Measurements from ENCODE around the gene AMFR.
A peak's percentile ranks its signal among the peaks of the same experiment; 100 is the strongest.

AMFR gene

DNA sequence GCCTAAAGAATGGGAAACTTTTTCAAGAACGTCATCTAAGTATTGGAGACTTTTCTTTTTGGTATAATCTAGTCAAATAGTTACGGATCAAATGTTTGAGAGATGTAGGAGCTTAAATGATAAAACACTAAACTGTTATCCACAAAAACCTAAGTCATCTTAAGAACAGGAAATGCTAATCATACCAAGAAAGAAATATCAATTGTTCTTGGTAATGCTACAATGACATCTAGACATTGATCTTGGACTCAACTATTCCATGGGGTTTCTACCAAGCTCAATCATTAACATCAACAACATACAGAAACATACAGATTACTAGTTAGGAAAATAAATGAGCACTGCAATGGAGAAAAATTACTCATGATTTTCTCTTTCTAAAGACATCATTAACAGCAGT lies 21.9 kb upstream of the AMFR start:
- H3K4me3 Mint-ChIP-seq, result peak overlapping the region; percentile 42
- no peaks in the 10 kb centered on the region for H3K9me3 Mint-ChIP-seq
- H3K27ac Mint-ChIP-seq, result peak overlapping the region; percentile 84
- H3K27me3 Mint-ChIP-seq, result no peaks in the 10 kb centered on the region
- H3K4me1 Mint-ChIP-seq (ENCODE audit: low read depth), result peaks cover 37% of the 10 kb centered on the region
- peaks cover 41% of the 10 kb centered on the region for H3K36me3 Mint-ChIP-seq (ENCODE audit: low read depth)

- no peaks in the 10 kb centered on the region for H3K27me3 Mint-ChIP-seq
- H3K27ac Mint-ChIP-seq, result no peak overlapping the region
- no peaks in the 10 kb centered on the region for H3K4me1 Mint-ChIP-seq (ENCODE audit: low read depth)
- peaks cover 71% of the 10 kb centered on the region for H3K36me3 Mint-ChIP-seq (ENCODE audit: low read depth)
- H3K4me3 Mint-ChIP-seq, result no peak overlapping the region
- H3K9me3 Mint-ChIP-seq, result no peaks in the 10 kb centered on the region
These were observed 12.7 kb upstream of the AMFR start for GRCh38 chr16:56438038-56438437.

DNA sequence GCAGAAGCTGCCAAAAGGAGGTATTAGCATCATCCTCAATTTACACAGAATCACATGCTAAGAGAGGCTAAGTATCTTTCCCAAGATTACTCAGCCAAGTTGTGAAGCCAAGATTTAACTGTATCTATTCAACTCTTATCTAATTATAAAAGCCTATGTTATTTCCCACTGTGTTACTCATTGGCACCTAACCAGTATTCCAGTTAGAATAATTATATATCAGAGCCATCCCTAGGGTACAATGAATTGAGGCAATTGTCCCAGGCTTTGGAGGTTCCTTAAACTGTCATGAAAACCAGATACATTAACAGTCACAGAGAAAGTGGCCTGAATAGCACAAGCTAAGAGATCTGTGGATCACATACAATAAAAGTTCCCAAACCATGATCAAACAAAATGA lies 10.9 kb upstream of the AMFR start:
- H3K27ac Mint-ChIP-seq, result no peak overlapping the region
- peaks cover 66% of the 10 kb centered on the region for H3K36me3 Mint-ChIP-seq (ENCODE audit: low read depth)
- no peaks in the 10 kb centered on the region for H3K4me1 Mint-ChIP-seq (ENCODE audit: low read depth)
- H3K27me3 Mint-ChIP-seq, result no peaks in the 10 kb centered on the region
- no peaks in the 10 kb centered on the region for H3K9me3 Mint-ChIP-seq
- H3K4me3 Mint-ChIP-seq, result no peak overlapping the region

DNA sequence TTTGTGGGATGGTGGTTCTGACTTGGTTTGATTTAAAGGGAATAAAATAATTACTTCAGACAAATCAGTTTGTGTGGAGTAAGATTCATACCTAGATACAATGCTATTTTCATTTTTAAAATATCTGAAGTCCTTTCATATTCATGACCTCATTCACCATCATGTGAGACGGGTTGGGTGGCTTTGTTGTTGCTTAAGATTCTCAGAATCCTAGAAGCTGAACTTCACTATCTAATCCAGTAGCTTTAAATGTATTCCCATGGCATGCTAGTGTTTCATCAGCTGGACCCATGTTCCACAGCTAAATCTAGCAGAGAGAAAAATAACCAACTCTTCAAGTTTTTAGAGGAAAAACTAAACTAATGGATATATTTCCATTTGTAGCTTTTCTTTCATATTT lies 2.7 kb upstream of the AMFR start:
- Mint-ChIP-seq H3K4me1 (ENCODE audit: low read depth) (peaks cover 20% of the 10 kb centered on the region), H3K4me3 (no peak overlapping the region), H3K27ac (no peak overlapping the region), H3K9me3 (no peaks in the 10 kb centered on the region), H3K36me3 (ENCODE audit: low read depth) (peaks cover 31% of the 10 kb centered on the region), H3K27me3 (no peaks in the 10 kb centered on the region)

- peaks cover 35% of the 10 kb centered on the region for H3K4me1 Mint-ChIP-seq (ENCODE audit: low read depth)
- peaks cover 22% of the 10 kb centered on the region for H3K36me3 Mint-ChIP-seq (ENCODE audit: low read depth)
- no peaks in the 10 kb centered on the region for H3K9me3 Mint-ChIP-seq
- peak overlapping the region; percentile 69 for H3K4me3 Mint-ChIP-seq
- H3K27me3 Mint-ChIP-seq, result no peaks in the 10 kb centered on the region
- no peak overlapping the region for H3K27ac Mint-ChIP-seq
These were observed 1.2 kb upstream of the AMFR start for GRCh38 chr16:56426585-56426984.

- Mint-ChIP-seq H3K36me3 (ENCODE audit: low read depth) (peaks cover 6% of the 10 kb centered on the region), H3K9me3 (no peaks in the 10 kb centered on the region), H3K27ac (no peak overlapping the region), H3K4me1 (ENCODE audit: low read depth) (peaks cover 48% of the 10 kb centered on the region), H3K4me3 (peak overlapping the region; percentile 88), H3K27me3 (no peaks in the 10 kb centered on the region)
These were observed 430 bp downstream of the AMFR start for GRCh38 chr16:56424791-56425438.

DNA sequence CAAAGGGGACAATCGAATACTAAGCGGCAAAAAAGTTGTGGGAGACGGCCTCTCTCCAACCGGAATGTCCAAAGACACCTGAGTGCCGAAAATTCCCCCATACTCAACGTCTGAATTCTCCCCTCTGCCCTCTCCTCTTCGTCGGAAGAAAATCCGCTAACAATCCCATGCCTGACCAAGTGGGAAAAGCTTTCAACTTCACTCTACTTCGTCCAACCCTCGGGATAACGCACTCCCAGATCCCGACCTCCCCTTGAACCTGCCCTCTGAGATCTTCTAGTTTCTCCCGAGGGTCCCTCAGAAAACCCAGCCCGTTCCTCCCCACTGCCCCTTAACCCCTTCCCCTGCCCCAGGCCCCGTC lies 961 bp downstream of the AMFR start:
- Mint-ChIP-seq H3K4me1 (ENCODE audit: low read depth) (peaks cover 50% of the 10 kb centered on the region), H3K27ac (peak overlapping the region; percentile 76)

DNA sequence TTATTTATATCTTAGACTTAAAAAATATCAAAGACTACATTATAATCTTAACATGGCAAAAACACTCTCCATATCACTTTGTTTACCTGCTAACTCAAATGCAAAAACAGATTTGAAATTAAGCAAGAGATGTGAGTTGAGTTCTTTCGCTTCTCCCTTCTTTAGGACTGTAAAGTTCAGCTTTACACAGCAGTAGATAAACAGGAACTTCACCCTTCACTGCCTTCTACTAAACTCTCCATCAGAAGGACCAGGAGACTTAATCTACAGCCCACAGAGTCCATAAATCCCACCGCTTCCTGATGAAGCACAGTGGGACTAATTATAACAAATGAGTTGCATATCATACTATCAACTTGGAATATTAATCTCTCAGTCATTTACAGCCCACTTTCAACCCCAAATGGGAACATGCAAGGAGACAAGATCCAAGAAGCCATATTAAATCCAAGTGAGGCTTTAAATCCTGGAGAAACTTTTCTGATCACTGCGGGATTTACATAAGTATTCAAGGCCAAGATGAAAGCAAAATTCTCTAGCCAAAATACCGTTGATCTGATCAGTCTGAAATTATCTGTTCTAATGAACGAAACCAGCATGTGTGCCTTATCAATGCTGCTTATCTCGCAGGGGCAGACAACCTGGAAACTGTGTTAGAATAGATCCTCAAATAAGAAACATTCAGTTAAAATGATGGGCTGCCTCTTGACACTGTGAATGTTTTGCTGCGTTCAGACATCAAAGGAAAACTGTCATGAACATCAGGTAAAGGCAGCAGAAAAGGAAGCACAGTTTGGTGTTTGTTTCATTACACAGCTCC lies 1.6 kb downstream of the AMFR start:
- H3K36me3 Mint-ChIP-seq (ENCODE audit: low read depth), result no peaks in the 10 kb centered on the region
- H3K27me3 Mint-ChIP-seq, result no peaks in the 10 kb centered on the region
- H3K9me3 Mint-ChIP-seq, result no peaks in the 10 kb centered on the region
- peaks cover 50% of the 10 kb centered on the region for H3K4me1 Mint-ChIP-seq (ENCODE audit: low read depth)
- H3K4me3 Mint-ChIP-seq, result peak overlapping the region; percentile 88
- H3K27ac Mint-ChIP-seq, result peak overlapping the region; percentile 76

More for the DNA sequence above, 961 bp downstream of the AMFR start:
- Mint-ChIP-seq H3K4me3 (peak overlapping the region; percentile 88), H3K36me3 (ENCODE audit: low read depth) (peaks cover 2% of the 10 kb centered on the region), H3K27me3 (no peaks in the 10 kb centered on the region), H3K9me3 (no peaks in the 10 kb centered on the region)

DNA sequence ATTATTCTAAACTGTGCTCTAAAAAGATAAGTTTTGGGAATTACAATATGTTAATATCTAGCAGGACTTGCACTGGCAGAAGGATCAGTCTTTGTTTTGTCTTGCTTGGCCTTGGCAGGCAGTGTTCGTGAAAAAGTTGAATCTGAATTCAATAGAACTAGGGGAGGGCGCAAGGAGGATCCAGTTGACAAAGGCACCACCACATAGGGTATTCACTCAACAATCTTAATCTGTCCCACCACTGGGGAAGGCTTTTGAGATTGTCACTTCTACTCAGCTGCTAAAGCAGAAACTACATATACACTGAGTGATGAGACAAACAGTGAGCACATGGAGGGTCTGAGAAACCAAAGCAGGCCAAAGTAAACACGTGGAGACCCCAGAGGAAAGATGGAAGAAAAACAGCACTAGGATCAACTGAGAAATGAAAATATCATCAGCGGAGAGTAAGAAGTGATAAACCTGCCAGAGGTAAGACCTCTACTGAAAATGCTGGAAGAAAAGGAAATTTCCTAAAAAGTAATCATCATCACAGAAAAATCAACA lies 2.4 kb downstream of the AMFR start:
- peak overlapping the region; percentile 88 for H3K4me3 Mint-ChIP-seq
- H3K27ac Mint-ChIP-seq, result peak overlapping the region; percentile 28
- no peaks in the 10 kb centered on the region for H3K36me3 Mint-ChIP-seq (ENCODE audit: low read depth)
- H3K27me3 Mint-ChIP-seq, result no peaks in the 10 kb centered on the region
- peaks cover 53% of the 10 kb centered on the region for H3K4me1 Mint-ChIP-seq (ENCODE audit: low read depth)
- H3K9me3 Mint-ChIP-seq, result no peaks in the 10 kb centered on the region

DNA sequence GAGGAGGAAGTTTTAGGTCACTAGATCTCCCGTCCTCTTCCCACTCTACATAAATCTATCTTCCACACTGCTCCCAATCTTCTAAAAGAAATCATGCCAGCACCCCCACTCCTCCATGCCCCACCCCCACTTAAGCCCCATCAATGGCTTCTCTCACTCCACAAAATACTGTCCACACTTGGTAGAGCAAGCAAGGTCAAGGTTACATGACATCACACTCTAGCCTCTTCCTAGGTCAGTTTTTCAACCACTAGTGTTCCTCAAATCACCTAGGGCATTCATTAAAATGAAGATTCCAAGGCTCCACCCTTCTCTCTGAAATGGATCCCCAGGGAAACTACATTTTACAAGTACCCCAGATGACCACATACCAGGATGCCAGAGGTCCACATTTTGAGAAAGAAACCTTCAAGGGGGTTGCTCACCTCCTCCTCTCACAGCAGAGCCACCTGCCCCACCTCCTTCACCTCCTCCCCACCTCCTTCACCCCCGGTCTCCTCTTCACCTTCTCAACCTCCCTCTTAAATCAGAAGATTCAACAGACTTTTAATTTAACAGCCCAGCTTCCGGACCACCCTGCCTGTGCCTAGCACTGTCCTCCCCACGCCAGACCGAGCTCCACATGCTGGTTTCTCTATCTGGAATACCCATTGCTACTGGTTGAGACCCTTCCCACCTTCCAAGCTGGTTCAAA lies 3.2 kb downstream of the AMFR start:
- no peaks in the 10 kb centered on the region for H3K27me3 Mint-ChIP-seq
- no peaks in the 10 kb centered on the region for H3K9me3 Mint-ChIP-seq
- peaks cover 6% of the 10 kb centered on the region for H3K36me3 Mint-ChIP-seq (ENCODE audit: low read depth)
- peak overlapping the region; percentile 24 for H3K27ac Mint-ChIP-seq
- peak overlapping the region; percentile 37 for H3K4me3 Mint-ChIP-seq
- H3K4me1 Mint-ChIP-seq (ENCODE audit: low read depth), result peaks cover 53% of the 10 kb centered on the region

DNA sequence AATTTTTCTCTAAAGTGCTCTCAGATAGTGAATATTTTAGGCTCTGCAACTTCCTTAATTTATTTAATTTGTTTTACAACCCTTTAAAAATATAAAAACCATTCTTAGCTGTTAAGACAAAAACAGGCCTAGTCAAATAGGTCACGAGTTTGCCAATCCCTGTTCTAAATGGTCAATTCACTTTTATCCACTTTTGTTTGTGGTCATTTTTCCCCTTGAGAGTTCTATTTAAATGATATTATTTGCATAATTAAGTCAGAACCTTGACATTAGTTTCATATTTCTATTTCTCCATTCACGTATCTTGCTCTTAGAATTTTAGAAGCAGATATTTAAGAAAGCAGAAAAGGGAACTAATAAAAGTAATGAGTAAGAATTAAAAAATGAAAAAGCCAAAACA lies 4.0 kb downstream of the AMFR start:
- Mint-ChIP-seq H3K27me3 (no peaks in the 10 kb centered on the region), H3K9me3 (no peaks in the 10 kb centered on the region), H3K27ac (peak overlapping the region; percentile 36), H3K4me1 (ENCODE audit: low read depth) (peaks cover 53% of the 10 kb centered on the region), H3K4me3 (no peak overlapping the region), H3K36me3 (ENCODE audit: low read depth) (peaks cover 6% of the 10 kb centered on the region)

DNA sequence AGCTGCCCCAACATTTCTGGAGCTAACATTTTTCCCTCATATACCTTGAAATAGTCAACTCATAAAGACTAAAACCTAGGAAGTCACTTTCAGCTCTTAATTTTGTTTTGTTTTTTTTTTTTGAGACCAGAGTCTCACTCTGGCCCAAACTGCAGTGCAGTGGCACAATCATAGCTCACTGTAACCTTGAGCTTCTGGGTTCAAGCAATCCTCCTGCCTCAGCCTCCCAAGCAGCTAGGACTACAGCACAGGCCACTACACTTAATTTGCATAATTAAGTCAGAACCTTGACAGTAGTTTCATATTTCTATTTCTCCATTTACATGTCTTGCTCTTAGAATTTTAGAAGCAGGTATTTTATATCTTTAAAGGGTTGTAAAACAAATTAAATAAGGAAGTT lies 4.7 kb downstream of the AMFR start:
- no peak overlapping the region for H3K4me3 Mint-ChIP-seq
- H3K27ac Mint-ChIP-seq, result no peak overlapping the region
- H3K27me3 Mint-ChIP-seq, result no peaks in the 10 kb centered on the region
- no peaks in the 10 kb centered on the region for H3K9me3 Mint-ChIP-seq
- H3K4me1 Mint-ChIP-seq (ENCODE audit: low read depth), result peaks cover 52% of the 10 kb centered on the region
- peaks cover 9% of the 10 kb centered on the region for H3K36me3 Mint-ChIP-seq (ENCODE audit: low read depth)

DNA sequence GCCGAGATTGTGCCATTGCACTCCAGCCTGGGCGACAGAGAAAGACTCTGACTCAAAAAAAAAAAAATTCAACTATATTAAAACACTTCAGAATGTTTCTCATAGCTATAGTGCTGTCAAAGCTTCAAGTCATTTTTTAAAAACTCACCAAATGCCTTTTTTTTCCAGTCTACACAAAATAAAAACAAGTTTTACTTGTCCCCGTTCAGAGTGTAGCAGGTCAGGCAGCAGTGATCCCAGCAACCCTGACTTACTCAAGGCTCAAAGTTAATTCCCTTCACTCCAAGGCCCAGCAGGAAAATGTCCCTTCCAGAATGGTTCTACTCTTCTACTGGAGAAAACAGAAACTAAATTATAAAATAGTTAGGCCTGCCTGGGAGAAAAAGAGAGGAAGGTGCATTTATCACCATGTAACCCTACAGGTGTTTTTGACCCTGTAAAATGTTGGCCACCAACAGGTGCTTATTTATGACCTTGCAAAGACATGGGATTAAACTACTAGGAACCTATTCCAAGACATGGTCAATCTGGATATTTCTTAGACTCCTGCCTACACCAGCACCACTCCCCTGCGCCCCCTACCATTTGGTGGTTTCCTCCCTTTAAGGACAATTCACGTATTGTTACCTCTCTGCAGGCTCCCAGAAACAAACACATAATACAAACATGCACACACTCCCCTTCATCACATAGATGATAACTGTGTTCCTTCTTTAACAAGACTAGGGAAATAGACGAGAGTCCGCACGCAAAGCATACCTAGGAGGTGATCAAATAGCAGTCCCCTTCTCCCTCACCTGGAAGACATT lies 5.4 kb downstream of the AMFR start:
- Mint-ChIP-seq H3K9me3 (no peaks in the 10 kb centered on the region), H3K36me3 (ENCODE audit: low read depth) (peaks cover 14% of the 10 kb centered on the region), H3K27me3 (no peaks in the 10 kb centered on the region), H3K4me3 (no peak overlapping the region), H3K27ac (no peak overlapping the region), H3K4me1 (ENCODE audit: low read depth) (peaks cover 59% of the 10 kb centered on the region)

DNA sequence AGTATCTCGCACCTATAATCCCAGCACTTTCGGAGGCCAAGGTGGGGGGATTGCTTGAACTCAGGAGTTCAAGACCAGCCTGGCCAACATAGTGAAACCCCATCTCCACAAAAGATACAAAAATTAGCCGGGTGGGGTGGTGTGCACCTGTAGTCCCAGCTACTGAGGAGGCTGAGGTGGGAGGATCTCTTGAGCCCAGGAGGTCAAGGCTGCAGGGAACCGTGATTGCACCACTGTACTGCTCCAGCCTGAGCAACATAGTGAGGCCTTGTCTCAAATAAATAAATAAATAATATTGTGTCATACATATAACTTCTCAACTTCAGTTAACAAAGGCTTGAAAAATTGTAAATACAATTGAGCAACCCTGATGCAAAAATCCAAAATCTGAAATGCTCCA lies 8.2 kb downstream of the AMFR start:
- Mint-ChIP-seq H3K4me1 (ENCODE audit: low read depth) (peaks cover 38% of the 10 kb centered on the region), H3K27ac (no peak overlapping the region), H3K9me3 (no peaks in the 10 kb centered on the region), H3K27me3 (no peaks in the 10 kb centered on the region), H3K36me3 (ENCODE audit: low read depth) (peaks cover 27% of the 10 kb centered on the region), H3K4me3 (no peak overlapping the region)
